H4 (cell line): ENCODE results near the gene WNT7B. TPM values are rescaled to one million over a fixed set of nuclear protein-coding genes. Genes with fewer than 3 reads are reported as not detected.
A peak's percentile ranks its signal among the peaks of the same experiment; 100 is the strongest.

Source experiments
- DNase-seq: peaks from one replicate; pipeline ENCODE4 v3.0.0-alpha.2; 2015; ENCODE audit warnings: low spot score
- total RNA-seq: library from RNA; depleted of rRNA; stranded (reverse); fragments of >200 nt; shearing (Covaris generic); gene quantifications from 2 replicates; pipeline ENCODE4 v1.2.3, GENCODE V29; 2014

The WNT7B gene
- total RNA-seq, 1 experiment from 2014 or later = 0.66 TPM

GRCh38 chr22:45995405-45996101 lies 18.6 kb upstream of the WNT7B start:
- no peak for DNase-seq

- DNase-seq = peak; percentile 67
Observed at GRCh38 chr22:45994491-45995404, 17.8 kb upstream of the WNT7B start.

- DNase-seq = no peak
Observed at GRCh38 chr22:45993841-45994240, 16.9 kb upstream of the WNT7B start.

GRCh38 chr22:45993143-45993692 lies 16.3 kb upstream of the WNT7B start:
- DNase-seq = no peak

GRCh38 chr22:45992737-45993136 lies 15.8 kb upstream of the WNT7B start:
- DNase-seq = no peak

- no peak for DNase-seq
Observed at GRCh38 chr22:45991098-45991497, 14.1 kb upstream of the WNT7B start.

- DNase-seq = no peak
Observed at GRCh38 chr22:45987136-45987861, 10.3 kb upstream of the WNT7B start.

GRCh38 chr22:45984316-45984916 lies 7.5 kb upstream of the WNT7B start:
- no peak for DNase-seq

- no peak for DNase-seq
Observed at GRCh38 chr22:45983797-45984196, 6.8 kb upstream of the WNT7B start.

GRCh38 chr22:45980761-45981160 lies 3.8 kb upstream of the WNT7B start:
- no peak for DNase-seq

- DNase-seq = no peak
Observed at GRCh38 chr22:45980268-45980570, 3.3 kb upstream of the WNT7B start.

GRCh38 chr22:45978275-45978713 lies 1.3 kb upstream of the WNT7B start:
- no peak for DNase-seq

GRCh38 chr22:45977551-45978274 lies 751 bp upstream of the WNT7B start:
- DNase-seq = no peak

- DNase-seq = no peak
Observed at GRCh38 chr22:45976254-45977002, 534 bp downstream of the WNT7B start.

GRCh38 chr22:45975164-45976161 lies 1.5 kb downstream of the WNT7B start:
- DNase-seq = no peak

GRCh38 chr22:45974498-45974897 lies 2.5 kb downstream of the WNT7B start:
- no peak for DNase-seq

- DNase-seq = no peak
Observed at GRCh38 chr22:45972889-45973253, 4.1 kb downstream of the WNT7B start.

GRCh38 chr22:45972091-45972888 lies 4.7 kb downstream of the WNT7B start:
- DNase-seq = no peak
